SH-SY5Y (cell line): ENCODE data around the gene FLYWCH1.

Experiments used
- GATA2 ChIP-seq: IDR thresholded peaks from 2 replicates; pipeline ENCODE4 v1.6.1; 2011; ENCODE audit warnings: mild to moderate bottlenecking, low read depth, low read length
- GATA3 ChIP-seq: IDR thresholded peaks from 2 replicates; pipeline ENCODE4 v1.6.1; 2011; ENCODE audit warnings: low read depth, mild to moderate bottlenecking, low read length, moderate library complexity

- no peak for TF ChIP-seq GATA2
- TF ChIP-seq GATA3: no peak
Observed at GRCh38 chr16:2937170-2937569, 25.4 kb downstream of the FLYWCH1 start.
